HEK293 (cell line): ENCODE data around the gene ZNF710.

Source experiments
- CTCF ChIA-PET: fragments of 350-600 bp; formaldehyde crosslinking; extraction: SDS; loops from one replicate; lab custom pipeline; 2021; ENCODE audit warnings: antibody characterized with exemption; lab: Yijun Ruan, JAX
- POLR2A ChIA-PET: fragments of 300-600 bp; formaldehyde crosslinking; extraction: SDS; loops from one replicate; lab custom pipeline; 2020; ENCODE audit warnings: antibody characterized with exemption, inconsistent platforms; lab: Yijun Ruan, JAX
- H3K27ac ChIP-seq: fragments of 200-500 bp; sonication (Bioruptor generic); 2 replicates; pipeline ENCODE4 v1.5.1; 2014; ENCODE audit warnings: low read depth, low read length, control low read depth, inconsistent platforms; ENCODE audit errors: extremely low read depth
- H3K36me3 ChIP-seq, 2 experiments: fragments of 200-500 bp in 1 of 2; sonication (Bioruptor generic) in 1 of 2; 1 replicate in 1 of 2; 2 replicates in 1 of 2; pipeline ENCODE4 v1.5.1; 2014 to 2017; ENCODE audit warnings: inconsistent platforms in 2 of 2, low read length in 2 of 2; ENCODE audit not compliant: control insufficient read depth in 2 of 2, insufficient read depth in 1 of 2
- H3K4me1 ChIP-seq: fragments of 200-500 bp; sonication (Bioruptor generic); 2 replicates; pipeline ENCODE4 v1.5.1; 2014; ENCODE audit warnings: mild to moderate bottlenecking, low read length, inconsistent platforms; ENCODE audit not compliant: control insufficient read depth, insufficient read depth
- H3K4me3 ChIP-seq: 2 replicates; pipeline ENCODE4 v1.5.1; 2011; ENCODE audit warnings: low read depth, mild to moderate bottlenecking, control low read depth, low read length, moderate library complexity
- H3K9me3 ChIP-seq: fragments of 200-500 bp; sonication (Bioruptor generic); 2 replicates; pipeline ENCODE4 v1.5.1; 2014; ENCODE audit warnings: low read depth, low read length, inconsistent platforms; ENCODE audit not compliant: control insufficient read depth, insufficient read depth
- BCL11A ChIP-seq: fragments of 450-650 bp; formaldehyde crosslinking; IDR thresholded peaks from 2 replicates; pipeline ENCODE4 v1.5.1; 2016; ENCODE audit warnings: low read depth, missing biosample characterization, missing genetic modification characterization
- BCL11B ChIP-seq: fragments of 450-650 bp; formaldehyde crosslinking; IDR thresholded peaks from 2 replicates; pipeline ENCODE4 v1.5.1; 2016; ENCODE audit warnings: low read depth, missing biosample characterization, missing genetic modification characterization
- GLI4 ChIP-seq: fragments of 450-650 bp; formaldehyde crosslinking; IDR thresholded peaks from 2 replicates; pipeline ENCODE4 v1.5.1; 2016; ENCODE audit warnings: missing biosample characterization, missing genetic modification characterization
- KLF8 ChIP-seq: fragments of 450-650 bp; formaldehyde crosslinking; IDR thresholded peaks from 2 replicates; pipeline ENCODE4 v1.5.1; 2016; ENCODE audit warnings: missing biosample characterization, missing genetic modification characterization
- OSR2 ChIP-seq: fragments of 450-650 bp; formaldehyde crosslinking; IDR thresholded peaks from 2 replicates; pipeline ENCODE4 v1.5.1; 2016; ENCODE audit warnings: missing biosample characterization, missing genetic modification characterization
- SP2 ChIP-seq: fragments of 450-650 bp; formaldehyde crosslinking; IDR thresholded peaks from 2 replicates; pipeline ENCODE4 v1.5.1; 2016; ENCODE audit warnings: missing biosample characterization, missing genetic modification characterization
- ZBTB26 ChIP-seq: fragments of 450-650 bp; formaldehyde crosslinking; optimal IDR thresholded peaks from 2 replicates; pipeline ENCODE3; 2016; ENCODE audit warnings: missing biosample characterization, mild to moderate bottlenecking, missing genetic modification characterization
- ZBTB7A ChIP-seq: fragments of 450-650 bp; formaldehyde crosslinking; IDR thresholded peaks from 2 replicates; pipeline ENCODE4 v1.5.1; 2016; ENCODE audit warnings: low read depth, missing biosample characterization, missing genetic modification characterization
- ZFP37 ChIP-seq: fragments of 450-650 bp; formaldehyde crosslinking; IDR thresholded peaks from 2 replicates; pipeline ENCODE4 v1.5.1; 2016; ENCODE audit warnings: missing biosample characterization, missing genetic modification characterization
- ZNF10 ChIP-seq: fragments of 450-650 bp; formaldehyde crosslinking; IDR thresholded peaks from 2 replicates; pipeline ENCODE4 v1.5.1; 2017; ENCODE audit warnings: missing biosample characterization, missing genetic modification characterization
- ZNF146 ChIP-seq: fragments of 450-650 bp; formaldehyde crosslinking; IDR thresholded peaks from 2 replicates; pipeline ENCODE4 v1.5.1; 2016; ENCODE audit warnings: missing biosample characterization, missing genetic modification characterization
- ZNF16 ChIP-seq: fragments of 450-650 bp; formaldehyde crosslinking; IDR thresholded peaks from 2 replicates; pipeline ENCODE4 v1.5.1; 2016; ENCODE audit warnings: low read depth, missing biosample characterization, missing genetic modification characterization
- ZNF169 ChIP-seq: fragments of 450-650 bp; formaldehyde crosslinking; IDR thresholded peaks from 2 replicates; pipeline ENCODE4 v1.5.1; 2016; ENCODE audit warnings: missing biosample characterization, missing genetic modification characterization
- ZNF223 ChIP-seq: fragments of 450-650 bp; formaldehyde crosslinking; IDR thresholded peaks from 2 replicates; pipeline ENCODE4 v1.5.1; 2016; ENCODE audit warnings: missing biosample characterization, missing genetic modification characterization
- ZNF311 ChIP-seq: fragments of 450-650 bp; formaldehyde crosslinking; IDR thresholded peaks from 2 replicates; pipeline ENCODE4 v1.5.1; 2017; ENCODE audit warnings: missing biosample characterization, missing genetic modification characterization, borderline replicate concordance
- ZNF350 ChIP-seq: fragments of 450-650 bp; formaldehyde crosslinking; IDR thresholded peaks from 2 replicates; pipeline ENCODE4 v1.5.0; 2017; ENCODE audit warnings: missing biosample characterization, mild to moderate bottlenecking, missing genetic modification characterization
- ZNF510 ChIP-seq: fragments of 450-650 bp; formaldehyde crosslinking; IDR thresholded peaks from 2 replicates; pipeline ENCODE4 v1.5.1; 2018; ENCODE audit warnings: mild to moderate bottlenecking, missing genetic modification characterization, missing biosample characterization; ENCODE audit not compliant: insufficient replicate concordance
- ZNF521 ChIP-seq: fragments of 450-650 bp; formaldehyde crosslinking; IDR thresholded peaks from 2 replicates; pipeline ENCODE4 v1.5.1; 2017; ENCODE audit warnings: missing biosample characterization, mild to moderate bottlenecking, missing genetic modification characterization
- ZNF623 ChIP-seq: fragments of 450-650 bp; formaldehyde crosslinking; IDR thresholded peaks from 2 replicates; pipeline ENCODE4 v1.5.1; 2016; ENCODE audit warnings: missing biosample characterization, missing genetic modification characterization
- TF ChIP-seq, protein P1 (sequence below): fragments of 450-650 bp; formaldehyde crosslinking; conservative IDR thresholded peaks from 2 replicates; pipeline ENCODE4 v1.5.1; 2016; ENCODE audit warnings: low read depth, missing biosample characterization, missing genetic modification characterization
- TF ChIP-seq, protein P2 (sequence below): fragments of 450-650 bp; formaldehyde crosslinking; IDR thresholded peaks from 2 replicates; pipeline ENCODE4 v1.5.1; 2017; ENCODE audit warnings: missing biosample characterization, missing genetic modification characterization
- TF ChIP-seq, protein P3 (sequence below): fragments of 450-650 bp; formaldehyde crosslinking; IDR thresholded peaks from 2 replicates; pipeline ENCODE4 v1.5.1; 2017; ENCODE audit warnings: missing biosample characterization, missing genetic modification characterization

Gene ZNF710

DNA sequence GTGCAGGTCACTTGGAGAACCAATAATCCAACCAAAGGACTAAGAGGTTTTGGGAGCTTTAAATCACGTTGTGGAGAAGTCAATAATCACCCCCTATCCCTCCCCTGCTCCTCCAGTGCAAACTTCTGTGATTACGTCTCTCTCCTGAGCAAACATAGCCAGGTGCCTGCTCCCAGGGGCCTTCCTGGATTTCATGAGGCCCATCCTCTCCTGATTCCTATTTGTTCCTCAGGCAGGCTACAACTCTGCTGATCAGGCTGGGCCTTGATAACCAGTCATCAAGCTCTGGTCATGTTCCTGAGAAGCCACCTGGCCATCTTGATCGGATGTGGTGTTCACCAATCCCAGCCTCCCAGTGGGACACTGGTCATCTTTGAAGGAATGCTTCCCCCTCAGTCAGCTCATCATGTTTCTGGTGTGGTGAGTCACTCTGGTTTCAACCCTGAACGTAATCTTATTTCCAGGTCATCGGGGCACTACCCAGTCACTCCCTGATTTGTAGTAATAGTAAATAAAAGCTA is 2.9 kb upstream of the ZNF710 start (continued):
- TF ChIP-seq, protein P1, sequence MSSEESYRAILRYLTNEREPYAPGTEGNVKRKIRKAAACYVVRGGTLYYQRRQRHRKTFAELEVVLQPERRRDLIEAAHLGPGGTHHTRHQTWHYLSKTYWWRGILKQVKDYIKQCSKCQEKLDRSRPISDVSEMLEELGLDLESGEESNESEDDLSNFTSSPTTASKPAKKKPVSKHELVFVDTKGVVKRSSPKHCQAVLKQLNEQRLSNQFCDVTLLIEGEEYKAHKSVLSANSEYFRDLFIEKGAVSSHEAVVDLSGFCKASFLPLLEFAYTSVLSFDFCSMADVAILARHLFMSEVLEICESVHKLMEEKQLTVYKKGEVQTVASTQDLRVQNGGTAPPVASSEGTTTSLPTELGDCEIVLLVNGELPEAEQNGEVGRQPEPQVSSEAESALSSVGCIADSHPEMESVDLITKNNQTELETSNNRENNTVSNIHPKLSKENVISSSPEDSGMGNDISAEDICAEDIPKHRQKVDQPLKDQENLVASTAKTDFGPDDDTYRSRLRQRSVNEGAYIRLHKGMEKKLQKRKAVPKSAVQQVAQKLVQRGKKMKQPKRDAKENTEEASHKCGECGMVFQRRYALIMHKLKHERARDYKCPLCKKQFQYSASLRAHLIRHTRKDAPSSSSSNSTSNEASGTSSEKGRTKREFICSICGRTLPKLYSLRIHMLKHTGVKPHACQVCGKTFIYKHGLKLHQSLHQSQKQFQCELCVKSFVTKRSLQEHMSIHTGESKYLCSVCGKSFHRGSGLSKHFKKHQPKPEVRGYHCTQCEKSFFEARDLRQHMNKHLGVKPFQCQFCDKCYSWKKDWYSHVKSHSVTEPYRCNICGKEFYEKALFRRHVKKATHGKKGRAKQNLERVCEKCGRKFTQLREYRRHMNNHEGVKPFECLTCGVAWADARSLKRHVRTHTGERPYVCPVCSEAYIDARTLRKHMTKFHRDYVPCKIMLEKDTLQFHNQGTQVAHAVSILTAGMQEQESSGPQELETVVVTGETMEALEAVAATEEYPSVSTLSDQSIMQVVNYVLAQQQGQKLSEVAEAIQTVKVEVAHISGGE (tag by site-specific recombination): no peak
- TF ChIP-seq, protein P2, sequence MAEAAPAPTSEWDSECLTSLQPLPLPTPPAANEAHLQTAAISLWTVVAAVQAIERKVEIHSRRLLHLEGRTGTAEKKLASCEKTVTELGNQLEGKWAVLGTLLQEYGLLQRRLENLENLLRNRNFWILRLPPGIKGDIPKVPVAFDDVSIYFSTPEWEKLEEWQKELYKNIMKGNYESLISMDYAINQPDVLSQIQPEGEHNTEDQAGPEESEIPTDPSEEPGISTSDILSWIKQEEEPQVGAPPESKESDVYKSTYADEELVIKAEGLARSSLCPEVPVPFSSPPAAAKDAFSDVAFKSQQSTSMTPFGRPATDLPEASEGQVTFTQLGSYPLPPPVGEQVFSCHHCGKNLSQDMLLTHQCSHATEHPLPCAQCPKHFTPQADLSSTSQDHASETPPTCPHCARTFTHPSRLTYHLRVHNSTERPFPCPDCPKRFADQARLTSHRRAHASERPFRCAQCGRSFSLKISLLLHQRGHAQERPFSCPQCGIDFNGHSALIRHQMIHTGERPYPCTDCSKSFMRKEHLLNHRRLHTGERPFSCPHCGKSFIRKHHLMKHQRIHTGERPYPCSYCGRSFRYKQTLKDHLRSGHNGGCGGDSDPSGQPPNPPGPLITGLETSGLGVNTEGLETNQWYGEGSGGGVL: 0 out of 2 replicates have a peak, but pooled peaks have one; percentile 8
- TF ChIP-seq GLI4 (tag by site-specific recombination) (no peak), ZNF16 (tag by site-specific recombination) (no peak), BCL11A (tag by site-specific recombination) (no peak), BCL11B (tag by site-specific recombination) (no peak), ZNF521 (no peak), ZNF510 (tag by site-specific recombination) (no peak), ZNF350 (tag by site-specific recombination) (no peak), ZBTB26 (tag by site-specific recombination) (no peak)
- TF ChIP-seq, protein P3, sequence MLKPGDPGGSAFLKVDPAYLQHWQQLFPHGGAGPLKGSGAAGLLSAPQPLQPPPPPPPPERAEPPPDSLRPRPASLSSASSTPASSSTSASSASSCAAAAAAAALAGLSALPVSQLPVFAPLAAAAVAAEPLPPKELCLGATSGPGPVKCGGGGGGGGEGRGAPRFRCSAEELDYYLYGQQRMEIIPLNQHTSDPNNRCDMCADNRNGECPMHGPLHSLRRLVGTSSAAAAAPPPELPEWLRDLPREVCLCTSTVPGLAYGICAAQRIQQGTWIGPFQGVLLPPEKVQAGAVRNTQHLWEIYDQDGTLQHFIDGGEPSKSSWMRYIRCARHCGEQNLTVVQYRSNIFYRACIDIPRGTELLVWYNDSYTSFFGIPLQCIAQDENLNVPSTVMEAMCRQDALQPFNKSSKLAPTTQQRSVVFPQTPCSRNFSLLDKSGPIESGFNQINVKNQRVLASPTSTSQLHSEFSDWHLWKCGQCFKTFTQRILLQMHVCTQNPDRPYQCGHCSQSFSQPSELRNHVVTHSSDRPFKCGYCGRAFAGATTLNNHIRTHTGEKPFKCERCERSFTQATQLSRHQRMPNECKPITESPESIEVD (tag by site-specific recombination): no peak

GRCh38 chr15:89998923-89999675 is 2.0 kb upstream of the ZNF710 start:
- CTCF ChIA-PET: interaction anchor here (0.5 to 1.2 kb wide), 6 partner anchors 9 to 195 kb away, joined by 3 to 6 read pairs (median 4); no protein-coding TSS in a partner anchor
- POLR2A ChIA-PET: interaction anchor here (0.5 to 1.6 kb wide), 3 partner anchors 86 to 235 kb away, joined by 3 to 6 read pairs (median 4); partner anchors contain the start of genes AP3S2, ARPIN and CIB1
- Histone ChIP-seq H3K4me1 (peaks cover 10% of the 10 kb centered on the region), H3K36me3 (no peaks in the 10 kb centered on the region), H3K4me3 (no peak overlapping the region), H3K9me3 (no peaks in the 10 kb centered on the region), H3K27ac (no peak overlapping the region)
- TF ChIP-seq ZNF311 (tag by site-specific recombination): no peak
- TF ChIP-seq SP2 (tag by site-specific recombination): no peak
- no peak for TF ChIP-seq ZNF223 (tag by site-specific recombination)
- TF ChIP-seq ZNF146 (tag by site-specific recombination): no peak
- TF ChIP-seq ZNF169 (tag by site-specific recombination): no peak
- TF ChIP-seq KLF8 (tag by site-specific recombination): no peak
- TF ChIP-seq OSR2: no peak
- peak; percentile 25; the same call in 1 of the 2 replicates for TF ChIP-seq ZNF10 (tag by site-specific recombination)
- no peak for TF ChIP-seq ZFP37
- TF ChIP-seq, protein P3 (tag by site-specific recombination): no peak
- TF ChIP-seq ZNF623 (tag by site-specific recombination): peak; percentile 90
- TF ChIP-seq, protein P2: peak; percentile 11; the same call in 1 of the 2 replicates
- TF ChIP-seq ZBTB7A (tag by site-specific recombination): no peak
